GM19324 (cell line): ENCODE data around the gene C1QTNF12.
"Not testable (repeated sequence)": the region's sequence is repeated elsewhere in the genome, so short reads cannot be mapped to it uniquely, and the experiment has no call there.

Experiments
- ATAC-seq: cut with Tn5 transposase; IDR thresholded peaks from one replicate; pipeline ENCODE4 v1.9.1; 2021; ENCODE audit warnings: mild to moderate bottlenecking, moderate library complexity; ENCODE audit not compliant: unreplicated experiment, low FRiP score

The C1QTNF12 gene

DNA sequence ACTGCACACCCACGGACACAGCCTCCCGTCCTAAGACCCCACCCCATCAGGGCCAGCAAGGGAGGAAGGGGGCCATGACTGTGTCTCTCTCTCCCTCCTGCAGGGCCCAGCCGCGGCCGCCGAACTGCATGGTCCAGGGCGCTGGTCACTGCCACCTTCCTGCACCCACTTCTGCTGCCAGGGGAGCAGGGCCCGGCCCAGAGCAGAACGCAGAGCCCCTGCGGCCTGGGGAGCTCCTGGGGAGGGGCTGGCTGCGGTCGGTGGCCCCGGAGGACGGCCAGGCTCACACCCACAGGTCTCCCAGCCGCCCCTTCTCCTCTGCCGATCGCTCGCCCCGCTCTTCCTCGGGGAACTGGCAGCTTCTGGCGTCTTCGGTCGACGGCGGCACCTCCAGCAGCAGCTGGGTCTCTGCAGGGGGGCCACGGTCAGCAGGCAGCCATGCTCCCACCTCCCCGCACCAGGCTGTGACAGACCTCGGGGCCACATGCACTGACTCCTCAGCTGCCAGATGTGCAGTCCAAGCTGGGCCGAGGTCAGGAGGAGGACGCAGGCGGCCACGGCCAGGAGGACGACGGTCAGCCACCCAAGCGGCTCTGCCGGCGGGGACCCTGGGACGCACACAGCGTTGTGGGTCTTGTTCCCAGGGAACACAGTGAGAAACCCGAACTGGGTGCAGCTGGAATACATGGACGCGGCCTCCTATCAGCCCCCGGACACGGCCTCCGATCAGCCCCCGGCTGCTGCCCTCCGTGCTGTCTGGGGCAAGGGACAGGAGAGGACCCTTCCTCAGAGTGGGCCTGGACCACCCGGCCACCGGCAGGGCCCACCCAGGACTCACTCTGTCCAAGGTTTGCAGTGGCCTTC lies 42.7 kb downstream of the C1QTNF12 start:
- ATAC-seq: no peak

DNA sequence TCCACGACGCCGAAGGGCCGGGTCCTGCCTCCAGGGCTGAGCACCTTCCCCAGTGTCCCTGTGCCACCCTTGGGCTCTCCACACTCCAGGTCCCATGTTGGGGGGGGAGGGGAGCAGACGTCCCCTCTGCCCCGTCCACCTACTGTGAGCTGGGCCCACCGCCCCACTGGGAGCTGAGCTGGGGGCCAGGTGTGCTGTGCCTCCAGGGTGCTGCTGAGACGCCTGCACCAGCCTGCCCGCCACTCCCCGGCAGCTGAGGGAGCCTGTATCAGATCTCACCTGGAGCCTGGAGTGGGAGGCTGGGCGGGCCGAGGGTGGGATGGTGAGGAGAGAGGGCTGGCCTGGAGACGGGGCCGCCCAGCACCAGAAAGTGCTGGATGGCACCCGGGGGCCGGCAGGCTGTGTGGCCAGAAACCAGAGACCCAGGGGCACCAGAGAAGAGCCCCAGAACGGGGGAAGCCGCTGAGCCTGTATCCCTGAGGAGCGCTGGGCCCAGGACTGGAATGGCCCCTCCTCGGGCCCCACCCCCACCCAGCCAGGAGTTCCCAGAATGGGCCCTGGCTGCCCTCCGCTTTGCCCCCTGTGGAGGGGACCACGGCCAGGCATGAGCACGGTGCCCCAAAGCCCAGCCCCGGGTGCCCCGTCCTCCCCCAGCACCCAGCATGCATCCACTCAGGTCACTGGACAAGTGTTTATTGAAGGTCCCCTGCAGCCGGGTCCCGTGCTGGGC lies 43.5 kb downstream of the C1QTNF12 start:
- no peak for ATAC-seq

DNA sequence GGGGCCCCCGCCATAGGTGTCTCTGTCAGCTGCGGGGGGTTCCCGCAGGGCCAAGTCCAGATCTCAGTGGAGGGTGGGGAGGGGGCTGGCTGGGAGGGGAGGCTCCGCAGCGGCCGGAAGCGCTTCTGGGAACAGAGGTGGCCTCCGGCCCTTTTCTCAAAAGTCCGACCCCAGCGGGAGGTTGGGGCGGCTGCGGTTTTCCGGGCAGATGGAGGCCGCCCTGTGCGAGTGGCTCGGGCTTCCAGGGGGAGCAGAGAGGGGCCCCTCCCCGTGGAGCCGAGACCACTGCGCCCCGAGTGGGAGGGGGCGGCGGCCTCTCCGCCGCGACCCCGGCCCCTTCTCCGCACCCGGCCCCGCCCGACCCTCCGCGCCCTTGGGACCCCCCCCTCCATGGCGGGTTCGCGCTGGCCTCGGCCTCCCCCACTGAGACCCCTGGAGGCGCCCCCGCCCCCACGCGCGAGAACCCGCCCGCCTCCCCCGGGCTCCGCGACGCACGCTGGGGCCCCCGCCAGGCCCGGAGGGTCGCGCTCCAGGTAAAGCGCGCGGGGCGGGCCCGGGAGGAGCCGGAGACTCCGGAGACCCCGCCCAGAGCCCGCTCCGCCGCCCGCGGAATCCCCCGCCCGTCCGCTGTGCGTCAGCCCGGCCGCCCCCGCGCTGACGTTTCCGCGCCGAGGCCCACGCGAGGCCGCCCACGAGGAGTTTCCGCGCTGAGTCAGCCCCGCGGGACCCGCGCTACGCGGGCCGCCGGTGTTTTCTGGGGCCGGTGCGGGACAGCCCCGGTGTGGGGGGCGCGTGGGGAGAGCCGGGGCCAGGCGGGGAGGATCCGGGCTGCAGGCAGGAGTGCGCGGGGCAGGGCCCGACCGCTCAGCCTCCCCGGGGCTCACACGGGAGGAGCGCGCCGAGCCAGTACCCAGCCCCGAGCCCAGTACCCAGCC lies 45.4 kb downstream of the C1QTNF12 start:
- no peak for ATAC-seq

DNA sequence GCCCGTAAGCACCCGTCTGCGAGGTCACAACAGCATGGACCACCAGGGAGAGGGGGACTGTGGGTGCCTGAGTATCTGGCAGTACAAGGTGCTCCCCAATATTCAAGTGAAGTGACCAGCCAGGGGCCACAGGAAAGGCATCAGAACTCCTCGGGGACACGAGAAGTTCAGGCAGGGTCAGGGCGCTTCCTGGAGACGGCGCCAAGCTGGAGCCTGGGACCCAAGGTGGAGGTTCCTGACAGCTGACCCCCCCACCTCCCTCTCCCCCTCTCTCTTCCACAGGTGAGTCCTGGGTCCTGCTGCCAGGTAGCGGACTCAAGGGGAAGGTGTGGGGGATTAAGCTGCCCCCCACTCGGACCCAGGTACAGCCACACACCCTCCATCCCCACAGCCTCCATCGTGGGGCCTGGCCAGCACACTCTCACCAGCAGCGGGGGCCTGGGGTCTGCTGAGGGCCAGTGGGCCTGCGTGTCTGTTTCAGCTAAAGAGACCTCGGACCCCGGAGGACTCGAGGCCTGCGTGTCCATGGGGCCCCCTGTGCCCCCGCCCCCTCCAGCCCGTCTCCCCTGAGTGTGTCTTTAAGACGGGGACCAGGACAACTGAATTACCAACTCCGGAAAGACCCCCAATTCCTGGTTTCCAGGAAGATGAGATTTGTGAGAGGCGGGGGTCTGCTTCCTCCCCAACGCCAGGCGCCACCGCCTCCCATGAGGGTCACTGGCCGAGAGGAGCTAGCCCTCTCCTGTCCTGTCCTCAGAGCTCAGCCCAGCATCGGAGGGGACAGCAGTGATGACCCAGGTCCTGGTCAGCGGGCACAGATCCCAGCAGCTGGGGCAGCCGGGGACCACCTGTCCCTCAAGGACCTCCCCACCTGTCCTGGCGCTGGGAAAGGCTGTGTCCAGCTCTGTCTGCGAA lies 46.3 kb downstream of the C1QTNF12 start:
- no peak for ATAC-seq

DNA sequence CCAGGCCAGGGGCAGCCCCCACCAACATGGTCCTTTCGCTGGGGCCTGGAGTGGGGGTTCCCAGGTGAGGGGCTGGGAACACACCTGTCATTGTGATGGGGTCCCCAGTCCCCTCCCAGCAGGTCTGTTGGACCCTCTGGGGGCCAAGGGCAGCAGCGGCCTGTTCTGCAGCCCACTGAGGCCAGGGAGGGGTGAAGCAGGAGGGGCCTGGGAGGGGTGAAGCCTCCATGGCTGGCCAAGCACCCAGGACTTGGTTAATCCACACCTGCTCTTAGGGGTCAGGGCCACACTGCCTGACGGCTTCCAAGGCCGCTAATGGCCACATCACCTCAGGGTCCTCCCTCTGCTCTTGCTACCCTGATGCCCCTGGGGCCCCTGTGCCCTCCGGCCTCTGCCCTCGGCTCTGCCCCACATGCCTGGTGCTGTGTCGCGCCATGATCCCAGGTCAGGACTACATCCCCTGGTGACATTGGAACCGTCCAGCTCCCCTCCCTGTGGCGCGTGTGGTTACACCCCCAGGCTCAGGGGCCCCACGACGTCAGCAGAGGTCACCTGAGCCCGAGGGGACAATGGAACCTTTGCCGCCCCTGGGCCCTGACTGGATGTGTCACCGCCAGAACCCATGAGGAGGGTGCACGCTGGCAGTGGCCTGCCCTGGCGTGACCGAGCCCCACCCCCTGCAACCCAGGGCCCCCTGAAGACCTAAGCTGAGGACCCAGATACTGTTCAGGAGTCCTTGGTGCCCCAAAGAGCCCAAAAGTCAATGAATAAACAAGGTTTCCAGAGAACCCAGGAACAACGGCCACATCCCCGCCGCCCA lies 47.2 kb downstream of the C1QTNF12 start:
- no peak for ATAC-seq

DNA sequence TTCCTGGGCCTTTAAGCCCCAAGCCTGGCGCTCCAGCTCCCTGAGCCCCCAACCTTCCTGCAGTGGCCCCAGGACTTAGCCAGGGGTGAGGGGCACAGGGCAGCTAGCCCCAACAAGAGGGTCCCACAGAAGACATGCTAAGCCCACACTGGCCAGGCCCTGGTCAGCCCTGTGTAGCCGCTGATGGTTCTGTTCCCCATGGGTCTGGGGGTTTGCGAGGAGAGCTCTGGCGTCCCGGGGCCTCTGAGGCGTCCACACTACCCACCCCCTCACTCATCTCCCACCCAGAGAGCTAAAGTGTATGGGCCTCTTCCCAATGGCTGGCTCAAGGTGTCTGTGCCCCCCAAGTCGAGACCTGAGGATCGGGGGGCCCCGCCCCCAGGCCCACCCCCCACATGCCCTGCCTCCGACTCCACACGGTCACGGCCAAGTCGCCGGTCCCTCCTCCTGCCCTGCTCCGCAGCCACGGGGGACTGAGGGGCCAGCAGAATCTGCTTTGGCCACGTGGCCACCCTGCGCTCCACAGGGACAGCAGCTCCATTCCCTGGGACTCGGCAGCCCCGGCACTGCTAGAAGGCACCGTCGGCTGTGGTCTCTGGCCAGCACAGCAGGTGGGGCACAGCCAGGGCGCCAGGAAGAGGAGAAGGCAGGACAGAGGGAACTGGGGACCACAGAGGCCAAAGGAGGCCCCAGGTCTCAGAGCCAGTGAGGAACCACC lies 47.9 kb downstream of the C1QTNF12 start:
- no peak for ATAC-seq

DNA sequence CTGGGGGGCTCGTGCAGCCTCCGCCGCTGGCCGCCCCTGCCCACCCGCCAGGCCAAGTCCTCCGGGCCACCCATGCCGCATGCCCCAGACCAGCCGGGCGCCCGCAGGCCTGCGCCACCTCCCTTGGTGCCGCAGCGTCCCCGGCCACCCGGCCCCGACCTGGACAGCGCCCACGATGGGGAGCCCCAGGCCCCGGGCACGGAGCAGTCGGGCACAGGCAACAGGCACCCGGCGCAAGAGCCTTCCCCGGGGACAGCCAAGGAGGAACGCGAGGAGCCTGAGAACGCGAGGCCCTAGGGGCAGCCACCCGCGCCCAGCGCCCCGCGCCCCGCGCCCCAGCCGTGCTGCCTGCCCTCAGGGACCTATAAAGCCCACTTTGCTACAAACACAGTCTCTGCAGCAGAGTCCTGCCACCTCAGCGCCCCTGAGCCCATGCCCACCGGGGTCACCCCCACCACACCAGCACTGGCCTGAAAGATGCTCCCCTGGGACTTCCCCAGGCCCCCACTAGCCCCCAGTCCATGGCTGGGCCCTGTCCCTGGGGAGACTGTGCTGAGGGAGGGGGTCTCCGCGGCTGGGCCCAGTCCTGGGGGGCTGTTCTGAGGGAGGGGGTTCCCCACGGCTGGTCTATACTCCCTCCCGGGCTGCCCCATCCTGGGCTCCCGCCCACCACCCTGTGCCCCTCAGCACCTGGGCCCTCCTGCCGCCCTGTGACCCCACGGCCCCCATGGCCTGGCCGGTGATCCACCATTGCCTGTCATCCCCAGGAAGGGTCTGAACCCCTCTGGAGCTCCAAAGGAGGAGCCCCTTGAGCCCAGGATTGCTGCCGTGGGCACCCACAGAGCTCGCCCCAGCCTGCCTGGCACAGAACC lies 48.7 kb downstream of the C1QTNF12 start:
- no peak for ATAC-seq

DNA sequence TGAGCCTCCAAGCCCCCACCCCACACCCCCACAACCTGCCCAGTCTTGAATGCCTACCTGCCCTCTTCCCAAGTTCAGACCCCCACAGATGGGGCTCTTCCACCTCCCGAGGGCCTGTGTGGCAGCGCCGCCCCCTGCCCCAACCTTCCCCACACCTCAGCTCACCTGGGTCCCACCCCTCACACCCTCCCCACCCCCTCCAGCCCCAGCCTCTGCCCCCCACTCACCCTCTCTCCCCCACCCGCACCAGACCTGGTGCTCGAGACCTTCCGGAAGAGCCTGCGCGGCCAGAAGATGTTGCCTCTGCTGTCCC lies 49.4 kb downstream of the C1QTNF12 start:
- ATAC-seq: no peak

DNA sequence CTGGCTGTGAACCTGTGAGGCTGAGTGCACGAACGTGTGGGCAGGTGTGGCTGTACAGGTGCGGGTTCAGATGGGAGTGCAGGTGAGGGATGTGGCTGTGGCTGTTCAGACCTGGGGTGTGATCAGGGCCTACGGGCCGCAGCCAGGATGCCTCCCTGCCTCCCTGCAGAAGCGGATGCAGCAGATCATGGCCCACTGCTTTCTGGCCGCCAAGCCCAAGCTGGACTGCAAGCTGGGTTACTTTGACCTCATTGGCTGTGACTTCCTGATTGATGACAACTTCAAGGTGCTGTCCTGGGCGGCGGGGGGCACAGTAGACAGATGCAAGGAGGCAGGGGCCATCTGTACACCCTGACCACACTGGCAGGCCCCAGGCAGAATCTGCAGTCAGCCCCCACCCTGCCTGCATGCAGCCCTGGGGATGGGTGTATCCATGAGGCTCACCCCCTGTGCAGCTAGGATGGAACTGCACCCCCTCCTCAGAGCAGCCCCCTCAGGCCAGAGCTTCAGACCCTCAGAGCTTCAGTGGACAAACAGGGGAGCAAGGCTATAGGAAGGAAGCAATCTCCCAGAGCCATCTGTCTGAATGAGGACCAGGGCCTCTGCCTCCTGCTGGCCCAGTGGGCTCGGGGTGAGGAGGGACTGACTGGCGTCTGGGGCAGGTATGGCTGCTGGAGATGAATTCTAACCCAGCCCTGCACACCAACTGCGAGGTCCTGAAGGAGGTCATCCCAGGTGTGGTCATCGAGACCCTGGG lies 49.9 kb downstream of the C1QTNF12 start:
- no peak for ATAC-seq

DNA sequence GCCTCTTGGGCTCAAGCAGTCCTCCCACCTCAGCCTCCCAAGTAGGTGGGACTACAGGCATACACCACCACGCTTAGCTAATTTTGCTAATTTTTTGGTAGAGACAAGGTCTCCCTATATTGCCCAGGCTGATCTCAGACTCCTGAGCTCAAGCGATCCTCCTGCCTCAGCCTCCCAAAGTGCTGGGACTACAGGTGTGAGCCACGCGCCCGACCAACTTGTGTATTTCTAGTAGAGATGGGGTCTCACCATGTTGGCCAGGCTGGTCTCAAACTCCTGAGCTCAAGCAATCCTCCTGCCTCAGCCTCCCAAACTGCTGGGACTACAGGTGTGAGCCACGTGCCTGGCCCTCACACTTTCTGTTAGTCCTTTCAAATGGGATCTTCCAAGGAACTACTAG lies 50.8 kb downstream of the C1QTNF12 start:
- ATAC-seq: not testable (repeated sequence)

DNA sequence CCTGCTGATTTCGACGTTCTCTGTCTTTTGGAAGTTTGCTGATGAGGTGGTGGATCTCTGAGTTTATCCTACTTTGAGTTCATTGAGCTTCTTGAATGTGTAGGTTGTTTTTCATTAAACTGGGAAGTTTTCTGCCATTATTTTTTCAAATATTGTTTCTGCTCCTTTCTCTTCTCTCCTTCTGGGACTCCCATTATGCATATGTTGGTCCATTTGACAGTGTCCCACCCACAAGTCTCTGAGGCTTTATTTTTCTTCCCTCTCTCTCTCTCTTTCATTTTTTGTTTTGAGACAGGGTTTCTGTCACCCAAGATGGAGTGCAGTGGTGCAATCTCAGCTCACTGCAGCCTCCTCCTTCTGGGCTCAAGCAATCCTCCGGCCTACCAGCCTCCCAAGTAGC lies 51.8 kb downstream of the C1QTNF12 start:
- no peak for ATAC-seq
